ENCODE measurements around the gene GMEB2.
"Not testable (repeated sequence)": the region's sequence is repeated elsewhere in the genome, so short reads cannot be mapped to it uniquely, and the experiment has no call there.

The GMEB2 gene

GRCh38 chr20:63574829-63575743 is 51.8 kb downstream of the GMEB2 start:
- H3K27ac ChIP-seq: no peak overlapping the region
- no peak for DNase-seq (ENCODE audit: low read depth, low spot score)

GRCh38 chr20:63574156-63574828 is 52.6 kb downstream of the GMEB2 start, which contains the start of gene HELZ2:
HELZ2 (minus strand) TSS chr20:63574239; CDS start chr20:63572385, 1,854 bp downstream.
- no peak for DNase-seq (ENCODE audit: low read depth, low spot score)
- peak within 1 kb of the TSS; percentile 26 for H3K27ac ChIP-seq

- DNase-seq (ENCODE audit: low read depth, low spot score): no peak
- peak overlapping the region; percentile 26 for H3K27ac ChIP-seq
These were observed 53.2 kb downstream of the GMEB2 start for GRCh38 chr20:63573647-63574131.

DNA sequence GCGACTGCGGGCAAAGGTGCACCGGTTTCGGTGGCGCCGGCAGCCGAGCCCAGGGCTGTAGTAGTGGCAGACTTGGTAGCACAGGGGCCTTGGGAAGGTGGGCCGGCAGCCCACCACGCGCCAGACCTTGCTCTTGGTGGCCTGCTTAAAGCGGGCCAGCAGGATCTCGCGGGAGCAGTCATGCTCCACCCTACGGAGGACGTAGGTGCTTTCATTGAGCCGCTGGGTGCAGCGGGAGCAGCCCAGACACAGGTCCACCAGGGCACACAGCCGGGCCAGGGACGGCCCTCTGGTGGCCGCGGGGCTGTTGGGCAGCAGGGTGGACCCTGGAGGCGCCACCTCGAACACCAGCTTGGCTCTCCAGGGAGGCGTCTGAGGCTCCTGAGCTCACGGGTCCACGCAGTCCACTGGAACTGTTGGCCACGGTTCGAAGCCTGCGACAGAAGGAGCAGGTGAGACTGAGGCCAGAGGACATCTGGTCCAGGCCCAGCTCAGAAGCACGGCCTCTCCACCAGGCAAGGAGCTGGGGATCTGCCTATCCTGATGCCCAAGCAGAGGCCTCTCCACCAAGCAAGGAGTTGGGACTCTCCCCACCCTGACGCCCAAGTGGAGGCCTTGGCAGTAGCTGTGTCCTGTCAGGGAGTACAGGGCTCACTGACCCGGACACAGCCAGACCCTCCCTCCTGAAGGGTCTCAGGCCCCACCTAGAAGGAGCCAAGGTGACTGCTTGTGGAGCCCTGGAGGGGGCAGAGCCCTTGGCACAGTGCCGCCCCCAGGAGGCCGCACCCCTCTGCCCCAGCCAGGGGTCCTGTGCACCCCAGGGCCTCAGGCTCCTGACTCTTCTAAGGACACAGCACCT is 53.9 kb downstream of the GMEB2 start:
- H3K27ac ChIP-seq: no peak overlapping the region
- no peak for DNase-seq (ENCODE audit: low read depth, low spot score)

DNA sequence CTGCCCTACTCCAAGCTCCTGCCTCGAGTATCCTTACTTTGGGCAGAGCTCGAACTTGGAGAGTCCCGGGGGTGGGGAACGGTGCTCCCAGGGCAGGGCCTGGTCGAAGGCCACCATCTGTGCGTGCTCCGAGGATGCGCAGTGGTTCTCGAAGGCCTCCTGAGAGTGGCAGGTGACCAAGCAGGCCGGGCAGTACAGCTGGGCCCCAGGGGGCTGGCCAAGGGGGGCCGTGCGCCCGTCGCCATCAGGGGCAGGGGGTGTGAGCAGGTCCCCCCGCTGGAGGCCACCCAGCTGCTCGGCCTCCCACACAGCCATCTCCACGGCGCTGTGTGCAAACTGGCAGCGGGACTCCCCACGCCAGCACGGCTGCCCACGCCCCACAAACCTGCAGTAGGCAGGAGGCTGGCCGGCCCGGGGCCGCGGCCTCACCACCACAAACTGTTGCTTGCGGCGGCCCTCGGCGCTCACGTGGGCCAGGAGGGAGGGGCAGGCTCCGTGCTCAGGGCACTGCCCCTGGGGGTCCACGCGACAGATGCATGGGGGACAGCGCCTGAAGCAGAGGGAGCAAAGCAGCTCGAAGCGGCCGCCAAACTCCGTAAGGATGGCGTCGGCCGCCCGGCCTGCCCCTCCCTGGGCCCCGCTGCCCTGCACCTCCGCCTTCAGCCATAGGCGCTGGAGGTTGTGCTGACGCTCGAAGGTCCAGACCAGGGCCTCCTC is 54.7 kb downstream of the GMEB2 start:
- DNase-seq (ENCODE audit: low read depth, low spot score): no peak
- H3K27ac ChIP-seq: no peak overlapping the region

- not testable (repeated sequence) for H3K27ac ChIP-seq; DNase-seq (ENCODE audit: low read depth, low spot score)
These were observed 55.8 kb downstream of the GMEB2 start for GRCh38 chr20:63571087-63571478.

DNA sequence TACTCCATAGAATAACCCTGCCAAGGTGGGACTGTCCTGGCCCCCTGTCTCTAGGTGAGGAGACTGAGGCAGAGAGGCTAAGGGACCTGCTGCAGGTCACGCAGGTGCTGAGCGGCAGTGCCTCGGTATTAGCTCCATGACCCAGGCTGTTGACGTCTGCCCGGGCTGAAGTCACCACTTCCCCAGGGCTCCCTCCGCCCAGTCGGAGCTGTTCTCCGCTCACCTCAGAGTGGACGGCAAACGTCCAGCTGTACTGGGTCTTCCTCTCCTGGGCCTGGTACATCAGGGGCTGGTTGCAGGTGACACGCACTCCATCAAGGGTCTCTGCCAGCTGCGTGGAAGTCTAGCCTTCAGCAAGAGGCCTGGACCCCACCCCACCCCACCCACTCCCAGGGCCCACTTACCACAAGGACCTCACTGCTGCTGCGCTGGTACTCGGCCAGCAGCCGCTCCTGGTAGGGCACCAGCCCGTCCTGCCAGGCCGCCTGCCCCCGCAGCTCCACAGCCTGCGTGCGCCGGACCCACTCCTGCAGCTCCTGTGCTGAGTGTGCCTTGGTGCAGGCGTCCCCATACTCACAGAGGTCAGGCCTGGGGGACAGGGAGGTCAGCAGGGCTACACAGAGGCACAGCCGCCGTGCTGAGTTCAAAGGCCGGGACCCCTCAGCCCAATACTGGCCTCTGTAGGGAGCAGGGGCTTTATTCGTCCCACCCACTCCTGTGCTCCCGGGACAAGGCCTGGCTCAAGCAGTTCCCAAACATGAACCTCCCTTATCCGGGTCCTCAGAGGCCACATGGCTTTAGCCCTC is 56.4 kb downstream of the GMEB2 start:
- no peak for DNase-seq (ENCODE audit: low read depth, low spot score)
- H3K27ac ChIP-seq: no peak overlapping the region

GRCh38 chr20:63568986-63569949 is 57.6 kb downstream of the GMEB2 start:
- H3K27ac ChIP-seq: no peak overlapping the region
- DNase-seq (ENCODE audit: low read depth, low spot score): no peak

DNA sequence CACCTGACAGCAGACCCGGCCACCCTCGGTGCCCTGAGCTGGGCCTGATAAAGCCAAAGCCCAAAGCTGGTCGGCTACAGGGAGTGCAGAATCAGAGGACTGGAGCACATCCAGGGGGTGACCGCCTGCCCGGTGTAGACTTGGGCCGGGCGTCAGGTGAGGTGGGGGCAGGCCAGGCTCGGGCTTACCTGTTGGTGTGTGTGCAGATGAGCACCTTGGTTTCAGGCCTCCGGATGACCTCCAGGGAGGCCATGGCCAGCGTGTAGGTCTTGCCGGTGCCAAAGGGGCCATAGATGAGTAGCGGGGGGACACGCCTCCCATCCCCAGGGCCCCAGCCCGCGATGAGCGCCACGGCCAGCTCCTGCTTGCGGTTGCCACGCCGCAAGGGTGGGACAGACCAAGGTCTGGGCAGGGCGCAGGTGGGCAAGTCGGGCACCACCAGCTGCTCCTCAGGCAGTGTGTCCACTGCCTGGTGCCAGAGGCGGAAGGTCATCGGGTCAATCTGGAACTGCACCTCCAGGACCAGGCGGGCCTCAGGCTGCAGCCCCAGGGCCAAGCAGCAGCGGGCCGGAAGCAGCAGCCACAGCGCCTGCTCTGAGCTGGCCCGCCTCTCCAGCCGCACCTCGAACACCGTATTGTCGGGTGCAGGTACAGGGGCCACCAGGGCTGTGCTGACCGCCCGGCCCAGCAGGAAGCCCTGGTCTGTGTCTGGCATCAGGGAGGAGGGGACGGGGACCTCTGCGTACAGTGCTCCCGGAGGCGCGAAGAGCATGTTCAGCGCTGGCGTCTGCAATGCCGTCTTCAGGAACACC is 58.5 kb downstream of the GMEB2 start:
- no peak overlapping the region for H3K27ac ChIP-seq

DNA sequence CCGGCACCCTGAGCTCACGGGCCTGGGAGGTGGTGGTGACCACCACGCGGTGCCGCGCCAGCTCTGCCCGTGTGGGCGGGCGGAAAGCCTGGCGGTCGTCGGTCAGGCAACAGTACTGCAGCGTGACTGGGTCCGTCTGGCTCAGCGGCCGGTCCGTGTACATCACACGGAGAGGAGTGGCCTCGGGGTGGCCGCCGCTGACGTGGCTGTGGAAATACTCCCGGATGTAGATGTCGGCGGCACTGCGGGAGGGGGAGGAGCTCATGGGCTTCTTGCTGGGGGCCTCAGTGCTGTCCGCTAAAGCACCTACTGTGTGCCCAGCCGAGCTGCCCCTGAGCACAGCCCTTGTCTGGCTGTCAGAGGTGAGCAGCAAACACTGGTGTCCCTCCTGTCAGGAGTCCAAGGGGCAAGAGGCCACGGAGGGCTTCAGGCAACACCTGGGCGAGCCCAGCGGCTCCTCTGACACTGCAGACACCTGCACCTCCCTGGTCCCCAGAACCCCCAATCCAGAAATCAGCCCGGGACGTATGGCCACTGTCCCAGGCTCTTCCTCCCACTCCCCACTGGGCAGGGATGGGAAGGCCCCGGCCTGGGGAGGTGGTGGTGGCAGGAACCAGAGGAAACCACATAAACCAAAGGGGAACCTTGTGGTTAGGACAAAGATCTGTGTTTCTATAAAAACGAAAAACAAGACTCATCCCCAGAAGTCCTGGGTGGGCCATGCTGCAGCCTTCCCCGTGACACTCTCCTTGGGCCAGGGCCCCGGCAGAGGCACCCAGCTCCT is 59.3 kb downstream of the GMEB2 start:
- H3K27ac ChIP-seq: no peak overlapping the region
- no peak for DNase-seq (ENCODE audit: low read depth, low spot score)

More for the DNA sequence above, 58.5 kb downstream of the GMEB2 start:
- DNase-seq (ENCODE audit: low read depth, low spot score): no peak

GRCh38 chr20:63567136-63567385 is 59.8 kb downstream of the GMEB2 start:
- no peak overlapping the region for H3K27ac ChIP-seq
- no peak for DNase-seq (ENCODE audit: low read depth, low spot score)

DNA sequence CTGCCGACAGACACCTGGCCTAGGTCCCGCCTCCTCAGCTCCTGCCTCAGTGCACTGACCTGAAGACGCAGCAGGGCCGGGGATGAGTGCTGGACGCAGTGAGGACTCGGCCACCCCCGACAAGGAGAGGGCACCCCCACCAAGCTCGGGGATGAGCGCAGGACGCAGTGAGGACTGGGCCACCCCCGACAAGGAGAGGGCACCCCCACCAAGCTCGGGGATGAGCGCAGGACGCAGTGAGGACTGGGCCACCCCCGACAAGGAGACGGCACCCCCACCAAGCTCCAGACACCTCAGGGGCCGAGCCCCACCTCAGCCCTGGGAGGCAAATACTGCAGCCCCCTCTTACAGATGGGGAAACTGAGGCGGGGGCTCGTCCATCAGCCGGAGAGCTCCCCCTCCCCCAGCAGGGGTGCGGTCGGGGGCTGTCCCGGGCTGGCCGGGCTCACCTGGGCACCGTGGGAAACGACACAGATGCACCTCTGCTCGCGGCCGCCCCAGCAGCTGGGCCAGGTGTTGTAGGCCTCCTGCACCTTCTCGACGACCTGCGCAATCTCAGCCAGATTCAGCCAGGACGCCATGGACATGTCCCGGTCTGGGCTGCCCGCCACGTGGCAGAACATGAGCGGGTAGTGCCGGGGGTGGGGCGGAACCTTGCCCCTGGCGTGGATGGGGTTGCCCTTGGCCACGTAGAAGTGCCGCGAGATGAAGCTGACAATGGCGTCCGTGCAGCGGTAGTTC is 60.3 kb downstream of the GMEB2 start:
- no peak for DNase-seq (ENCODE audit: low read depth, low spot score)
- no peak overlapping the region for H3K27ac ChIP-seq

- H3K27ac ChIP-seq: no peak overlapping the region
- DNase-seq (ENCODE audit: low read depth, low spot score): no peak
These were observed 61.1 kb downstream of the GMEB2 start for GRCh38 chr20:63565699-63566335.

- DNase-seq (ENCODE audit: low read depth, low spot score): no peak
- no peak overlapping the region for H3K27ac ChIP-seq
These were observed 61.7 kb downstream of the GMEB2 start for GRCh38 chr20:63565021-63565698.
